ENCODE data around the gene ARHGAP6.

DNA sequence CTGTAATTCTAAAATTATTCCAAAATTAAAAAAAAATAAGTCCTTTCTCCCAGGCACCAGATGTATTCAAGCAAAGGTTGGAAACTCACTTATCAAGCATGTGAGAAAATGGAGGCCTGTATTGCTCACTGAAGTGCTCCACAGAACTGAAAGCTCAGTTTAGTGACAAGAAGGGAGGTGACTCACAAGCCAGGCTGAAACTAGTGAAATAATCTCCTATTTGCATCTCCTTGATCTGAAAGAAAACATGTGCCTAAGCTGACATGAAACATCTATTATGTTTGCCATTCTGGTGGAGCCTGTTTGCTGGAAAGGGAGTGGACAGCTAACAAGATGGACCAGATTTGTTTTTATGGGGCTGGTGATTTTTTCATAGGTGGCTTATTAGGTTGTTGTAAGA, 426.5 kb downstream of the ARHGAP6 start:
- TF ChIP-seq, protein P1, sequence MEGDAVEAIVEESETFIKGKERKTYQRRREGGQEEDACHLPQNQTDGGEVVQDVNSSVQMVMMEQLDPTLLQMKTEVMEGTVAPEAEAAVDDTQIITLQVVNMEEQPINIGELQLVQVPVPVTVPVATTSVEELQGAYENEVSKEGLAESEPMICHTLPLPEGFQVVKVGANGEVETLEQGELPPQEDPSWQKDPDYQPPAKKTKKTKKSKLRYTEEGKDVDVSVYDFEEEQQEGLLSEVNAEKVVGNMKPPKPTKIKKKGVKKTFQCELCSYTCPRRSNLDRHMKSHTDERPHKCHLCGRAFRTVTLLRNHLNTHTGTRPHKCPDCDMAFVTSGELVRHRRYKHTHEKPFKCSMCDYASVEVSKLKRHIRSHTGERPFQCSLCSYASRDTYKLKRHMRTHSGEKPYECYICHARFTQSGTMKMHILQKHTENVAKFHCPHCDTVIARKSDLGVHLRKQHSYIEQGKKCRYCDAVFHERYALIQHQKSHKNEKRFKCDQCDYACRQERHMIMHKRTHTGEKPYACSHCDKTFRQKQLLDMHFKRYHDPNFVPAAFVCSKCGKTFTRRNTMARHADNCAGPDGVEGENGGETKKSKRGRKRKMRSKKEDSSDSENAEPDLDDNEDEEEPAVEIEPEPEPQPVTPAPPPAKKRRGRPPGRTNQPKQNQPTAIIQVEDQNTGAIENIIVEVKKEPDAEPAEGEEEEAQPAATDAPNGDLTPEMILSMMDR (IDR thresholded peaks at IDR 0.05; ENCODE audit: low read length): no peak
- TF ChIP-seq EZH2 (optimal IDR thresholded peaks at IDR 0.05; ENCODE audit: low read depth, low read length): no peak
